HG03060 (cell line): Measurements from ENCODE around the gene UVSSA.

Experiments
- ATAC-seq: cut with Tn5 transposase; IDR thresholded peaks from one replicate; pipeline ENCODE4 v1.9.1; 2021; ENCODE audit warnings: low read depth, moderate number of reproducible peaks; ENCODE audit not compliant: unreplicated experiment

Gene UVSSA, protein sequence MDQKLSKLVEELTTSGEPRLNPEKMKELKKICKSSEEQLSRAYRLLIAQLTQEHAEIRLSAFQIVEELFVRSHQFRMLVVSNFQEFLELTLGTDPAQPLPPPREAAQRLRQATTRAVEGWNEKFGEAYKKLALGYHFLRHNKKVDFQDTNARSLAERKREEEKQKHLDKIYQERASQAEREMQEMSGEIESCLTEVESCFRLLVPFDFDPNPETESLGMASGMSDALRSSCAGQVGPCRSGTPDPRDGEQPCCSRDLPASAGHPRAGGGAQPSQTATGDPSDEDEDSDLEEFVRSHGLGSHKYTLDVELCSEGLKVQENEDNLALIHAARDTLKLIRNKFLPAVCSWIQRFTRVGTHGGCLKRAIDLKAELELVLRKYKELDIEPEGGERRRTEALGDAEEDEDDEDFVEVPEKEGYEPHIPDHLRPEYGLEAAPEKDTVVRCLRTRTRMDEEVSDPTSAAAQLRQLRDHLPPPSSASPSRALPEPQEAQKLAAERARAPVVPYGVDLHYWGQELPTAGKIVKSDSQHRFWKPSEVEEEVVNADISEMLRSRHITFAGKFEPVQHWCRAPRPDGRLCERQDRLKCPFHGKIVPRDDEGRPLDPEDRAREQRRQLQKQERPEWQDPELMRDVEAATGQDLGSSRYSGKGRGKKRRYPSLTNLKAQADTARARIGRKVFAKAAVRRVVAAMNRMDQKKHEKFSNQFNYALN

GRCh38 chr4:1346781-1347409 is at the start of gene UVSSA:
TSS of gene UVSSA (plus strand) at chr4:1347208. CDS start at chr4:1348092, 884 bp downstream.
- ATAC-seq: peak; percentile 90

DNA sequence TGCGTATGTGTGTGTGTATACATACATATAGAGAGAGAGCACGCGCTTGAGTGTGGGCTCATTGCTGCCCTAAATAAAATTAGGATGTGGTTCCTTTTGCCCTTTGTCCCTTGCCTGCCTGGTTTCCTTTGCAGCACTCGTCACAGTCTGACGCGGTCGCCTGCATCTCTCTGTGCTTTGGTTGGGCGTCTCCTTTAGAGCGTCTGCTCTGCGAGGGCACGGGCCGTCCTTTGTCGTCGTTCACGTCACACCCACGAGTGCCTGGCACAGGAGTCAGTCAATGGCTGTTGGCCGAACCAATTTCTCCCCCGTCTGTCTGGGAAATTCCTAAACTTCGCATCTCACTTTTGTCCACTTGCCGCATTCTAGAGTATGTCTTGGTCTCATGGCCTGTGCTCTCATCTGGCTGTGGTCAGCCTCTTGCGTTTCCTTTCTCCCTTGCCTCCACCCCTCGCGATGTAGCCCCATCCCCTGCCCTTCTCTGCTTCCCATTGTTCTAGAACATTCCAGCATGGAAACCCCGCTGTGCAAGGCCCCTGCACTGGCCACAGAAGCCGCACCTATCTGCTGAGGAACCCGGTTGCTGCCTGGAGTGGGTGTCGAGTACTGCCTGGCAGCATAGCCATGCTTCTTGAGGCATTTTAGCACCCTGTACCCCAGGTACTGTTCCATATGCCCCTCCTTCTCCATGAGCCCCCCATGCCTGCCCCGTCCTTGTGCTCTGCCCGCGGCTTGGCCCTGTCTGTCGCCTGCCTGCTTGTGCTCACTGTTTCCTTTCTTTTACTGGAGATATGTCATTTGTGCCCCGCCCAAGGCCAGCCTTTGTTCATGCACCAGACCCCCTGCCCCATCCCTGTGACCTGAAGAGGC is 49.3 kb upstream of the UVSSA start:
- ATAC-seq: no peak

DNA sequence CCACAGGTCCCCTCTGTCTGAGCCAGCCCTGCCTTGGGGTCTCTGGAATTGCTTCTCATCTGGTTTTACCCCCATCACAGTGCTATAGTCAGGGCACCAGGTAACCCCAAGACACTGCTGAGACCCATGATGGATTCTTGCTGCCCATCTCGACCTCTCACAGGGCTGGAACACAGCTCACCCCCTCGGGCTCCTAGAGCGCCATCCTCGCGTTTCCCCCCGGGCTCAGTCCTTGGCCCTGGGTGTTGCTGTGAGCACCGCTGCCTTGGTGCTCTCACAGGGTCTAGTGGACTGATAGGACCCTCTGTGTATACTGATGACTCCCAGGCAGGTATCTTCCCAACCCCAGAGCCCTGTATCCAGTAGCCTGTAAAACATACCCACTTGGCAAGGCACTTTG is 48.5 kb upstream of the UVSSA start:
- no peak for ATAC-seq

DNA sequence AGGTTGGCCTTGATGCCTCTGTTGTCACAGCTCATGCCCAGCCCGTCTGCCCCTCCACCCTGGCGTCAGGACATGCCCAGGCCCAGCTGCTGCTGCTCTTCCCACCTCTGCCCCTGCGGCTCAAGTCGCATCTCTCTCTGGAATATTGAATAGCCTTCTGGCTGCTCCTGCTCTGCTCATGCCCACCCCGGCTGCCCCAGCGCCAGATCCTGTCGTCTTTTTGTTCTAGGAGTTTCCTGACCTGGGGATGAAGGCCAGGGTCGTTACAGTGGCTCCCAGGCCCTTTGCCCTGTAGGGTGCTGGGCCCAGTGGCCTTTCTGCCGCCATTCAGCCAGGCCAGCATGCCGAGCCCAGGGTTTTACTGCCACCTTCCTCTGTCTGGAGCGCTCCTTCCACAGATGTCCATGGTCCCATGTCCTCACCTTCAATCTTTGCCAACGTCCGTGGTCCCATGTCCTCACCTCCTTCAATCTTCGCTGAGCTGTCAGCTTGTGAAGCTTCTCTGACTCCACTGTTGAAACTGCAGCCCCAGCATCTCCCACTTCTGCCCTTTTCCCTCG is 47.6 kb upstream of the UVSSA start:
- ATAC-seq: no peak

DNA sequence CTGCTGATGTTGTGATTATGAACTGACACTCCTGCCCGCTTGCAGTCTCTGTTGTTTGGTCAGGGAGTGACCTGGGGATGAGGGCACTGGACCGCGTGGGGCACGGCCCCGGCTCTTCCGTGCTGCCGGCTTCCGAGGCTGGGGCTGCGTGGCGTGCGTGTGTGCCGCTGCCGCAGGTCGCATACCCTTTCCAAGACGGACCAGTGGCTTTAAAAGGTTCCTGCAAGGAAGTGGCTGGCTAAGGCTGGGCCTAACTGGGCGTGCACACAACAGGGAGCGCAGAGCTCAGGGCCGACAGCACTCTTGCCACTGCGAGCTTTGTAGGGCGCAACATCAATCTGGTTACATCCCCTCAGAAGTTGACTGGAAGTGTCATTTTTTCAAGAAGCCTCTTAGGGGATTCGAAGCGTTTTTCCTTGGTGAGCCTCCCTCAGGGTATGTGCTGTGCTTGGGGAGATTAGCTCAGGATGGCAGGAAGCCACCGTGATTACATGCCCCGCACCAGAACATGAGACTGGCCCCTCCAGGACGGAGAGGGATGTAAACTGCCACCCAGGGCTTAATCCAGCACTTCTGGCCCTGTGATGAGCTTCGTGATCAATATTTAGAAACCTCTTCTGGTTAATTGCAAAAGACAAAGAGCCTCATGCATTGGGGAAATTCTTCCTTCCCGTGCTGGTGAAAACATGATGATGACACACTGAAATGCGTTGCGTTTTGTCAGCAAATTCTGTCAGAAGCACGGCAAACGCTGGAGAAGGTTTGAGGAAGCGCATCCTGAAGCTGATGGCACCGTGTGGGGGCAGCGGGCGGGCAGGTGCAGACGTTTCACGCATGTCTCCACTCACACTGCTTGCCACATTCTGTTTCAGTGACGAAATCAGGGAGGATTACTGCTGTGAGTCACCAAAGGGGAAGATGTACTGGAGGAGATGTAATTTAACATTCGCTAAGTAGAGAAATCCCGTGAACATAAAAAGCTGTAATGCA is 46.2 kb upstream of the UVSSA start:
- no peak for ATAC-seq

DNA sequence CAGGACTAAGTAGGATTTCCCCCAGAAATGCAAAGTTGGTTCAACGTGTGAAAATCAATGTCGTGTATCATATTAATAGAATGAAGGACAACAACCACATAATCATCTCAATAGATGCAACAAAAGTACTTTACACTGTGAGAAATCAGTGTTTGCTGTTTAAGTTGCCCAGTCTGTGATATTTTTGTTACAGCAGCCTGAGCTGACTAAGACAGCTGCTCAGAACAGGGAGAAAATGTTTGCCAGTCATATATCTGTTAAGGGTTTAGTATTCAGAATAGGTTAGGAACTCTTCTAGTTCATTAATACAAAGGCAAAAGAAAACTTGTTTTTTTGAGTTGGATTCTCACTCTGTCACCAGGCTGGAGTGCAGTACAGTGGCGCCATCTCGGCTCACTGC is 44.8 kb upstream of the UVSSA start:
- ATAC-seq: no peak

DNA sequence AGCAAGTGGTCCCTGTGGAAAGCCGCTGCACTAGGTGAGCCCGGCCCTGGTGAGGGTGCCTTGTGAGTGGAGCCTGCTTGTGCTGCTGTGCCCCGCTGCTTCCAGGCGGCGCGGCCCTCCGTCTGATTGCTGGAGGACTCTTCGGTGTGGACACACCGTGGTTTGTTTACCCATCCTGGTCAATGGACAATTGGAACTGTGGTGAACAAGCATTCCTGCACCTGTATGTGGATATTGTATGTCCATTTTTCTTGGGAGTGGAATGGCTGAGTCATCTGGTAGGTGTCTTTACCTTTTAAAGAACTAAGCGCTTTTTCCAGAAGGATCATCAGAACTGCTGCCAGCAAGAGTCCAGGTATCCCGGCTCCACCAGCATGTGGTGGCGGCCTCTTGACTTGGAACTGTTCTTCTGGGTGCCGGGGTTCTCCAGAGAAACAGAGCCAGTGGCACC is 41.7 kb upstream of the UVSSA start:
- ATAC-seq: no peak

- ATAC-seq: no peak
Measured at GRCh38 chr4:1305781-1306455, 41.1 kb upstream of the UVSSA start.

- ATAC-seq: no peak
Measured at GRCh38 chr4:1307951-1308735, 38.9 kb upstream of the UVSSA start.

- no peak for ATAC-seq
Measured at GRCh38 chr4:1309261-1310010, 37.6 kb upstream of the UVSSA start.

GRCh38 chr4:1310031-1310795 is 36.8 kb upstream of the UVSSA start:
- no peak for ATAC-seq

GRCh38 chr4:1310796-1311631 is 36.0 kb upstream of the UVSSA start:
- no peak for ATAC-seq

DNA sequence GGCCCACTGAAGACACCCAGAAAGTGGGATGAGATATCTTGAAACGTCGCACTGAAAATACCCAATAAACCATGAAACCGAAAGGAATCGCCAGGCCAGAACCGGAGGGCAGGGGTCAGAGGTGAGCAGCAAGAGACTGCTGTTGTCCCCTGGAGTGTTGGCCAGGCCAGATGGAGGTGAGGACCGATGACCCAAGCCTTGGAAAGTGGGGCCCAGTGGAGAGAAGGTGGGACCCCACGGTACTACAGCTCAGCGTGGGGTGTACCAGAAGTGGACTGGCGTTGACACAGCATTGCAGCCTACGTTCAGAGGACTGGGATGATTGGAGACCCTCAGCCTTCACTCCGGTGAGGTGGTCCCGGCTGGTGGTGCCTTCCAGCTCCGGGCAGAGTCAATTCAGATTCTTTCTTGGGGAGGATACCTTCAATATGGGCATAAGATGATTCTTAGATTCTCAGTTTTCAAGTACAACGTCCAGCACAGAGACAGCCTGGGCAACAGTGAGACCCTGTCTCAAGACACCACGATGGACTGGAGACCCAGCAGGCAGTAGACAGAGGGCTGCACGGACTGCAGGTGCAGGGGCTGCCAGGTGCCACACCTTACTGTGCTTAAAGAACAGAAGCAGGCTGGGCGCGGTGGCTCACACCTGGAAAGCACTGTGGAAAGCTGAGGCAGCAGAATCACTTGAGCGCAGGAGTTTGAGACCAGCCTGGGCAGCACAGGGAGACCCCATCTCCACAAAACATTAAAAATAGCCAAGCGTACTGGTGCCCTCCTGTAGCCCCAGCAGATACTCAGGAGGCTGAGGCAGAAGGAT is 34.0 kb upstream of the UVSSA start:
- no peak for ATAC-seq

GRCh38 chr4:1315306-1315705 is 31.7 kb upstream of the UVSSA start:
- ATAC-seq: no peak
